ENCODE data around the gene SLC13A3.
A peak's percentile ranks its signal among the peaks of the same experiment; 100 is the strongest.

Gene SLC13A3

GRCh38 chr20:46638898-46639274, 12.4 kb downstream of the SLC13A3 start:
- H3K27ac Mint-ChIP-seq = no peak overlapping the region

DNA sequence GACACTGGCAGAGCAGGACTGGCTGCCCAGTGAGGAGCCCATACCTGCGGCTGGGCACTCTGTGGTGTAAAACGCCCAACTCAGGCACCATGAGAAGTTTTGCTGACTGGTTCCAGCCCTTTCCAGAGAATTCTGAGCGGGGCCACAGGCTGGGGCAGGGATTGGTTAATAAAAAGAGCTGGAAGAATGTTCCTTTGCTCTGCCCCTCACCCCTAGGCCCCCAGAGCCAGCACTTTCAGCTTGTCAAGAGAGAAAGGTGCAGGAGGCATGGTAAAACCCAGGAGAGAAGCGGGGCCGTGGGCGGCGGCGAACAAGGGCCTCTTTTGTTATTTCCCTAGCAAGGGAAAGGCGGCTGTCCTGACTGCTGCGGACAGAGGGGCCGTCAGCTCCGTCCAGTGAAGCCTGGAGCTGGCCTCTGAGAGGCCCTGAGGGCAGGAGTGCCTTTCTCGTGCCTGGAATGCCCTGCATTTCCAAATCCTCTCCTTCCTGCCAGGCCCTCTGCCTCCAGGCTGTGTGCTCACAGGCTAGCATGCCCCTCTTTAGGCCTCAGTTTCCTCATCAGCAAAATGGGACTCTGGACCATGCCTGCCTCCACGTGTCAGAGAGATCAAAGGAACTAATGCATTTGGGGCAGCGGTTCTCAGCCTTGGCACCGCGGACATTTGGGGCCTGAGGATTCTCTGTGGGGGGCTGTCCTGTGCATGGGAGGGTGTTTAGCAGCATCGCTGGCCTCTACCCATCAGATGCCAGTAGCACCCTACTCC, 12.9 kb downstream of the SLC13A3 start:
- H3K27ac Mint-ChIP-seq = no peak overlapping the region
- peaks cover 16% of the 10 kb centered on the region for H3K27me3 Mint-ChIP-seq
- no peak overlapping the region for H3K4me3 Mint-ChIP-seq
- H3K36me3 Mint-ChIP-seq (ENCODE audit: low read depth) = no peaks in the 10 kb centered on the region
- H3K9me3 Mint-ChIP-seq = no peaks in the 10 kb centered on the region
- no peaks in the 10 kb centered on the region for H3K4me1 Mint-ChIP-seq
- DNase-seq (no peak), ATAC-seq (no peak)

More at GRCh38 chr20:46638898-46639274, 12.4 kb downstream of the SLC13A3 start:
- peaks cover 16% of the 10 kb centered on the region for H3K27me3 Mint-ChIP-seq
- no peaks in the 10 kb centered on the region for H3K9me3 Mint-ChIP-seq
- no peak overlapping the region for H3K4me3 Mint-ChIP-seq
- no peaks in the 10 kb centered on the region for H3K36me3 Mint-ChIP-seq (ENCODE audit: low read depth)
- DNase-seq (no peak), ATAC-seq (no peak)
- H3K4me1 Mint-ChIP-seq = no peaks in the 10 kb centered on the region

DNA sequence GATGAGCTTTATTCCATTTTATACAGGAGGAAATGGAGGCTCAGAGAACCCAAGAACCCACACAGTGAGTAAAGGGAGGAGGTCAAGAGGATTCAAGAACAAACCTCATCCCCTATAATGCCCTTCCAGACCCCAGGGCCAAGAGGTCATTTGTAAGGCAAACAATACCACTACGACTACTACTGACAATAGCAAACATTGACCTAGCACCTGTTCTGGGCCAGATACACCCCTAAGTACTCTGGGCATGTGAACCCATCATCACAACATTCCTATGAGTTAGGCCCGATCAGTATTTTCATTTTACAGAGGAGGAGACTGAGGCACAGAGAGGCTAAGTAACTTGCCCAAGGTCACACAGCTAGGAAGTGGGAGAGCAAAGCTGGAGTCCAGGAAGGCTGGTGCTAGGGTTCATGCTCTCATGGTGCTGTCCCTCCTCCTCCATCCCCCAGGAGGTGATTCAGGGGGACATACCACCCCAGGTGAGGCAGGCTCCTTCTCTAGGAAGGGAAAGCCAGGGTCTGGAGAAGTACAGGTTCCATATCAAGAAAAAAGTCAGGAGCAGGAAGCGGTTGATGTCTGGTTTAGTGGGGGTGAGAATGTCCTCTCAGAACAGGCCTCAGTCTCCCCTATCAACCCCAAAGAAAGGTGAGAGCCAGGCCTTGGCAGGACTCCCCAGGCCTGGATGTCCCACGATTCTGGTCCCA, 13.7 kb downstream of the SLC13A3 start:
- no peaks in the 10 kb centered on the region for H3K36me3 Mint-ChIP-seq (ENCODE audit: low read depth)
- DNase-seq (no peak), ATAC-seq (no peak)
- H3K27ac Mint-ChIP-seq = no peak overlapping the region
- no peaks in the 10 kb centered on the region for H3K4me1 Mint-ChIP-seq
- no peaks in the 10 kb centered on the region for H3K9me3 Mint-ChIP-seq
- peaks cover 16% of the 10 kb centered on the region for H3K27me3 Mint-ChIP-seq
- H3K4me3 Mint-ChIP-seq = no peak overlapping the region

DNA sequence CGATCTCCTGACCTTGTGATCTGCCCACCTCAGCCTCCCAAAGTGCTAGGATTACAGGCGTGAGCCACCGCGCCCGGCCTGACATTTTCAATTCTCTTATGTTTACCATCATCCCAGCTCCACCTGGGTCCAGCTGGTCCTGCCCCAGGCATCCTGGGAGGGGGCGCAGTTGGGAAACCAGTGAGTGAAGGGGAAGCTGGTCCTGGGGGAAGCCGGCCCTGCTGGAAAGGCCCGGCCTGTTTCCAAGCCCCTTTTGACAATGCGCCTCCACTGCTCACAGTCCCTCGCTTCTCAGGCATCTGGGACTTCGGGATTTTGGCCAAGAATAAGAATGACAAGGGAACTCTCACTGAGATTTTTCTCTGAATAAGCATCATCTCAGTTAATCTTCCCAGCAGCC, 14.2 kb downstream of the SLC13A3 start:
- H3K27me3 Mint-ChIP-seq = peaks cover 16% of the 10 kb centered on the region

DNA sequence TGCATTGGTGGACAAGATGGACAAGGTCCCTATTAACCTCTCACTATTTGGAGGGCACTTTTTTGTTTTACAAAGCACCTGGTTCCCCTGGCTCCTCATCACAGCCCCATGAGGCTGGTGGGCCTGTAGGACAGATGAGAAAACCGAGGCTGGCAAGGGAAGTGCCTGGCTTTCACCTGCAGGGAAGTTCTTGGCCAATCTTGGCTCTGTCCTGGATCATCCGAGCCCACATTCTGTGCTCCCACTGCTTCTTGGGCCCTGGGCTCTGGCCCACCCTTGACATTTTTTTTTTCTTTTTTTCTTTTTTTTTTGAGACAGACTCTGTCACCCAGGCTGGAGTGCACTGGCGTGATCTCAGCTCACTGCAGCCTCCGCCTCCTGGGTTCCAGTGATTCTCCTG, 14.7 kb downstream of the SLC13A3 start:
- no peaks in the 10 kb centered on the region for H3K4me1 Mint-ChIP-seq
- no peaks in the 10 kb centered on the region for H3K36me3 Mint-ChIP-seq (ENCODE audit: low read depth)
- no peak overlapping the region for H3K4me3 Mint-ChIP-seq
- ATAC-seq (no peak), DNase-seq (no peak)
- H3K27me3 Mint-ChIP-seq = peaks cover 14% of the 10 kb centered on the region
- H3K27ac Mint-ChIP-seq = no peak overlapping the region
- no peaks in the 10 kb centered on the region for H3K9me3 Mint-ChIP-seq

More for the DNA sequence above, 14.2 kb downstream of the SLC13A3 start:
- Mint-ChIP-seq H3K4me3 (no peak overlapping the region), H3K36me3 (ENCODE audit: low read depth) (no peaks in the 10 kb centered on the region), H3K4me1 (no peaks in the 10 kb centered on the region), H3K9me3 (no peaks in the 10 kb centered on the region), H3K27ac (no peak overlapping the region)
- no peak for ATAC-seq
- no peak for DNase-seq

DNA sequence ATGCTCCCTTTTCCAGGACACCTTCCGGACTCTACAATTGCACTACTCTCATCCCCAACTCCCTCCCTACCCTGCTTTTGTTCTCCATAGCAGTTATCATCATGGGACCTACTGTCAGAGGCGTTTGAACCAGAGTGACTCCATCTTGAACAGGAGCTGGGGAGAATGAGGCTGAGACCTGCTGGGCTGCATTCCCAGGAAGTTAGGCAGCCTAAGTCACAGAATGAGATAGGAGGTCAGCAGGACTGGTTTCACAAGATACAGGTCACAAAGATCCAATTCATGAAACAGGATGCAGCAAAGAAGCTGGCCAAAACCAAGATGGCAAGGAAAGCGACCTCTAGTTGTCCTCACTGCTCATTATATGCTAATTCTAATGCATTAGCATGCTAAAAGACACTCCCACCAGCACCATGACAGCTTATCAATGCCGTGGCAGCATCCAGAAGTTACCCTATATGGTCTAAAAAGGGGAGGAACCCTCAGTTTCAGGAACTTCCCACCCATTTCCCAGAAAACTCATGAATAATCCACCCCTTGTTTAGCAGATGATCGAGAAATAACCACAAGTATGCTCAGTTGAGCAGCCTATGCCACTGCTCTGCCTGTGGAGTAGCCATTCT, 15.6 kb downstream of the SLC13A3 start:
- ATAC-seq (no peak), DNase-seq (no peak)
- Mint-ChIP-seq H3K36me3 (ENCODE audit: low read depth) (no peaks in the 10 kb centered on the region), H3K27me3 (peaks cover 10% of the 10 kb centered on the region), H3K4me3 (no peak overlapping the region), H3K27ac (no peak overlapping the region), H3K4me1 (no peaks in the 10 kb centered on the region), H3K9me3 (no peaks in the 10 kb centered on the region)

DNA sequence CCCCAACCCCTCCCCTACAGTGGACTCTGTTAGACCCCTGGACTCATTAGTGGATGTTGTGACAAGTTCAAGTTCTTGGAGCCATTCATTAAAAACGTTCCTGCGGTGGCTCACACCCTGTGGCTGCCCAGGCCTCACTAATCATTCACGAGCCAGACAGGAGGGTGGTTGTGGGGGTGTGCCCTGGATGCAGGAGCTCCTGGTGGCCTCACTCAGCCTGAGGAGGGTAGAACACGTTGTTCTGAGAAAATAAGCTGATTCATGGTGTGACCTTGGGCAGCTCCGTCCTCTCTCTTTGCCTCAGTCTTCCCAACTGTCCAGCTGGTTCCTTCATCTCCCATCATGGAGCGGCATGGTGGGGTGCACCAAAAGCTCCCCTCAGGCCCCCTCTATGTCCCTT, 16.7 kb downstream of the SLC13A3 start:
- H3K4me1 Mint-ChIP-seq = no peaks in the 10 kb centered on the region
- H3K27ac Mint-ChIP-seq = no peak overlapping the region
- peaks cover 4% of the 10 kb centered on the region for H3K9me3 Mint-ChIP-seq
- H3K27me3 Mint-ChIP-seq = peaks cover 15% of the 10 kb centered on the region
- H3K4me3 Mint-ChIP-seq = no peak overlapping the region
- no peak for ATAC-seq
- no peak for DNase-seq
- H3K36me3 Mint-ChIP-seq (ENCODE audit: low read depth) = no peaks in the 10 kb centered on the region

- DNase-seq (no peak), ATAC-seq (no peak)
- Mint-ChIP-seq H3K27ac (no peak overlapping the region), H3K9me3 (peaks cover 7% of the 10 kb centered on the region), H3K27me3 (peaks cover 15% of the 10 kb centered on the region), H3K4me1 (no peaks in the 10 kb centered on the region), H3K36me3 (ENCODE audit: low read depth) (no peaks in the 10 kb centered on the region), H3K4me3 (no peak overlapping the region)
Observed at GRCh38 chr20:46631874-46632446, 19.3 kb downstream of the SLC13A3 start.

DNA sequence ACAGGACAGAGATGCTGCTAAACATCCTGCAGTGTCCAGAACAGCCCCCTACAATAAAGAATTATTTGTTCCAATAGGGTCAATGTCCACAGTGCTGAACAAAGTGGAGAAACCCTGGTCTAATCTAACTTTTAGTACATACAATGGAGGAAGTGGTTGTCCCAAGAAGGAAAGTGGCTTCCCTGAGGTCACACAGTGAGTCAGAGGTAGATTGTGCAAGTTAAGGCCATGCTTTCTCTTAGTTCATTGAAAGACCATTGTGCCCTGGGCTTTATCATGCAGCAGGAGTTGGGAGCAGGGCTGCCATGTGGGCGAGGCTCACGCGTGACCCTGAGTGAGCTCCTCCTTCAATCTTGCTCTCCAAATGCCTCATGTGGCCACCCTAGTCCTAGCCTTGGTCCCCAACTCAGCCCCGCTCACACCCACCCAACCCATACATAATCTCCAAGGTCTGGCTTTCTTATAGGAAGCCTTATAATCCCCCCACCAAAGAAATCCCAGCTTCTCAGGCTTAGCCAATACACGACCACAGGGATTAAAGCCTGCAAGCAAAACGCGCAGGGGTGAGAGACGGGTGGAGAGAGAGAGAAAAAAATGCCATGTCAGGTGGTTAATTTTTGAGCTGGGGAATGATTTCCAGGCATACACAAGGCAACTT, 19.9 kb downstream of the SLC13A3 start:
- Mint-ChIP-seq H3K9me3 (peaks cover 7% of the 10 kb centered on the region), H3K27ac (no peak overlapping the region), H3K4me3 (no peak overlapping the region), H3K4me1 (no peaks in the 10 kb centered on the region), H3K27me3 (peaks cover 18% of the 10 kb centered on the region), H3K36me3 (ENCODE audit: low read depth) (no peaks in the 10 kb centered on the region)
- ATAC-seq = peak; percentile 49
- peak; percentile 2 for DNase-seq

DNA sequence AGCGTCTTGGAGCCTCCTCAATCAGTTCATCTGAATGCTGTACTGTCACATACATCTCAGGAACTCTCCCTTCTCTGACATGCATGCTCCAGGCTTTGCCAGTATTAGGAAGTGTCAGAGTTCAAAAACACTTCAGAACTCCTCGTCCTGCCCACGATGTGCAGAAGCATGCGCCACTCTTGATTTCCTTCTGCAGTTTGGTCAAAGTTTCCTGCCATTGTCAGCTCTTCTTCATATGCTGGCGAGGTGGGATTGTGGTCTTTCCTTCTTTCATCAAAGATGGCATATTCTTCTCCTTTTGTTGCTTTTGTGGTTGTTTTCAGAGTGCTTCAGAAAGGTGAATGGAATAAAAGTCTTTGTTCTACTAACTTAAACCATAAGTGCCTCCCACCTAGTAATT, 21.0 kb downstream of the SLC13A3 start:
- H3K27ac Mint-ChIP-seq = no peak overlapping the region
- peaks cover 7% of the 10 kb centered on the region for H3K9me3 Mint-ChIP-seq
- no peak overlapping the region for H3K4me3 Mint-ChIP-seq
- H3K27me3 Mint-ChIP-seq = peaks cover 12% of the 10 kb centered on the region
- no peaks in the 10 kb centered on the region for H3K36me3 Mint-ChIP-seq (ENCODE audit: low read depth)
- ATAC-seq (no peak), DNase-seq (no peak)
- no peaks in the 10 kb centered on the region for H3K4me1 Mint-ChIP-seq

GRCh38 chr20:46629341-46629740, 21.9 kb downstream of the SLC13A3 start:
- Mint-ChIP-seq H3K4me1 (no peaks in the 10 kb centered on the region), H3K27ac (no peak overlapping the region), H3K36me3 (ENCODE audit: low read depth) (no peaks in the 10 kb centered on the region), H3K4me3 (no peak overlapping the region), H3K27me3 (peaks cover 12% of the 10 kb centered on the region), H3K9me3 (peaks cover 8% of the 10 kb centered on the region)
- no peak for DNase-seq
- ATAC-seq = no peak

GRCh38 chr20:46627234-46627633, 24.0 kb downstream of the SLC13A3 start:
- ATAC-seq (no peak), DNase-seq (no peak)
- Mint-ChIP-seq H3K27ac (no peak overlapping the region), H3K4me3 (no peak overlapping the region), H3K4me1 (no peaks in the 10 kb centered on the region), H3K9me3 (peaks cover 24% of the 10 kb centered on the region), H3K27me3 (peaks cover 26% of the 10 kb centered on the region), H3K36me3 (ENCODE audit: low read depth) (no peaks in the 10 kb centered on the region)

GRCh38 chr20:46626758-46627157, 24.5 kb downstream of the SLC13A3 start:
- H3K4me3 Mint-ChIP-seq = no peak overlapping the region
- DNase-seq = no peak
- peaks cover 24% of the 10 kb centered on the region for H3K9me3 Mint-ChIP-seq
- H3K27me3 Mint-ChIP-seq = peaks cover 26% of the 10 kb centered on the region
- no peaks in the 10 kb centered on the region for H3K4me1 Mint-ChIP-seq
- no peak for ATAC-seq
- no peak overlapping the region for H3K27ac Mint-ChIP-seq
- no peaks in the 10 kb centered on the region for H3K36me3 Mint-ChIP-seq (ENCODE audit: low read depth)

DNA sequence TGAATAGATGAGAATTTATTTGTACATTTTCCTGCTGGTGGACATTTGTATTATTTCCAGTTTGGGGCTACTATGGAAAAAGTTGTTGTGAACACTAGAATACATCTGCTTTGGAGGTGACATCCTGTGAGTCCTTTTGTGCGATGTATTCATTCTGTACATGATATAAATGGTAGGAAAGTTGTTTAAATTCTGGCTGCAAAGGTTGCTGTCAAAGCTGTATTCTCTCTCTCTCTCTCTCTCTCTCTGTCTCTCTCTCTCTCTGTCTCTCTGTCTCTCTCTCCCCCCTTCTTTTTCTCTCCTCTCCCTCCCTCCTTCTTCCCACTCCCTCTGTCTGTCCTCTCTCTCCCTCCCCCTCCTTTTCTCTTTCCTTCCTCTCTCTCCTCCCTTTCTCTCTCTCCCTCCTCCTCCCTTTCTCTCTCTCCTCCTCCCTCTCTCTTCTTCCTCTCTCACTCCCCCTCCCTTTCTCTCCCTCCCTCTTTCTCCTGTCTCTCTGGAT, 25.3 kb downstream of the SLC13A3 start:
- ATAC-seq (no peak), DNase-seq (no peak)
- H3K27ac Mint-ChIP-seq = no peak overlapping the region
- peaks cover 24% of the 10 kb centered on the region for H3K9me3 Mint-ChIP-seq
- no peaks in the 10 kb centered on the region for H3K36me3 Mint-ChIP-seq (ENCODE audit: low read depth)
- peaks cover 29% of the 10 kb centered on the region for H3K27me3 Mint-ChIP-seq
- H3K4me1 Mint-ChIP-seq = no peaks in the 10 kb centered on the region
- no peak overlapping the region for H3K4me3 Mint-ChIP-seq

Measured in activated naive CD8-positive, alpha-beta T cell treated with anti-CD3 and anti-CD28 coated beads, Interleukin-2, amount 50 U/mL, for 24 hours (primary cell).